ENCODE data around the gene ATF4.

Gene ATF4

DNA sequence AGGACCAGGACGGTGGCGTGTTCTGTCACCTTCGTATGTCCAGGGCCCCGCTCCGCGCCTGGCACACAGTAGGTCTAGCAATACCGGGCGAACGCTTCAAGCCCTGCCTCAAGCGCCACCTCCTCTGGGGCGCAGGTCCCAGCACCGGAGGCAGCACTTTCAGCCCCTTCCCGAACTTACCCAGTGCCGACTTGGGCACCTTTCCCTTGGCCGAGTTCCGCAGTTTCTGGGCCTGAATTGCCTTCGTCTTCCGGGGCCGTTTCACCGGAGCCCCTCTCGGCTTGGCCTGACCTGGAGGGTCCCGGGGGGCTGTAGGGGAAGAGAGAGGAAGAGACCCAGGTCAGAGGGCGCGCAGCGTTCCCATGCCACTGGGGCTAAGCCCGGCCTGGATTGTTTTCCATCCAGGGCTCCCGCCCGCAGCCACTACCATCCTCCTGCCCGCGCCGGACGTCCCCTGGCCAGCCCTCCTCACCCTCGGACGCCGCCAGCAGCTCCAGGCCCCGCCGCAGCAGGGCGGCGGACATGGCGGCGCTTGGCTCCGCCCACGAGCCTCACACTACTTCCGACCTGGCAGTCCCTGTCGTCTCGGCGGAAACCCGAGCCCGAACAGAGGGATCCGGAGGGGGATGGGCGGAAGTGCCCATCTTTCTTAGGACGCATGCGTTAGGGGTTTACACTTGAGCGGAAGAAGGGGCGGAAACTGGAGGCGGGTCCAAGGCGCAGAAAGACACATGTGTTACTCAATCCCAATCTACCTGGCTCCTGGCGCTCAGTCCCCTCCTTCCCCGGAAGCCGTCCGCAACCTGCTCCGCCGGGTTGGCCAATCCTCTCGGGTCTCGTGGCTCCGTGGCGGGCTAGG, 12.1 kb downstream of the ATF4 start, which contains the start of gene RPS19BP1:
Gene RPS19BP1, minus strand, starts transcription at position 534 of the 859 bp plus-strand sequence. Its CDS starts 10 bp downstream, at position 524.
- TF ChIP-seq, protein P1, sequence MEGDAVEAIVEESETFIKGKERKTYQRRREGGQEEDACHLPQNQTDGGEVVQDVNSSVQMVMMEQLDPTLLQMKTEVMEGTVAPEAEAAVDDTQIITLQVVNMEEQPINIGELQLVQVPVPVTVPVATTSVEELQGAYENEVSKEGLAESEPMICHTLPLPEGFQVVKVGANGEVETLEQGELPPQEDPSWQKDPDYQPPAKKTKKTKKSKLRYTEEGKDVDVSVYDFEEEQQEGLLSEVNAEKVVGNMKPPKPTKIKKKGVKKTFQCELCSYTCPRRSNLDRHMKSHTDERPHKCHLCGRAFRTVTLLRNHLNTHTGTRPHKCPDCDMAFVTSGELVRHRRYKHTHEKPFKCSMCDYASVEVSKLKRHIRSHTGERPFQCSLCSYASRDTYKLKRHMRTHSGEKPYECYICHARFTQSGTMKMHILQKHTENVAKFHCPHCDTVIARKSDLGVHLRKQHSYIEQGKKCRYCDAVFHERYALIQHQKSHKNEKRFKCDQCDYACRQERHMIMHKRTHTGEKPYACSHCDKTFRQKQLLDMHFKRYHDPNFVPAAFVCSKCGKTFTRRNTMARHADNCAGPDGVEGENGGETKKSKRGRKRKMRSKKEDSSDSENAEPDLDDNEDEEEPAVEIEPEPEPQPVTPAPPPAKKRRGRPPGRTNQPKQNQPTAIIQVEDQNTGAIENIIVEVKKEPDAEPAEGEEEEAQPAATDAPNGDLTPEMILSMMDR (IDR thresholded peaks at IDR 0.05; ENCODE audit: extremely low read depth, missing control alignments), result no peak
- DNase-seq (ENCODE audit: low spot score), result peak; percentile 97

DNA sequence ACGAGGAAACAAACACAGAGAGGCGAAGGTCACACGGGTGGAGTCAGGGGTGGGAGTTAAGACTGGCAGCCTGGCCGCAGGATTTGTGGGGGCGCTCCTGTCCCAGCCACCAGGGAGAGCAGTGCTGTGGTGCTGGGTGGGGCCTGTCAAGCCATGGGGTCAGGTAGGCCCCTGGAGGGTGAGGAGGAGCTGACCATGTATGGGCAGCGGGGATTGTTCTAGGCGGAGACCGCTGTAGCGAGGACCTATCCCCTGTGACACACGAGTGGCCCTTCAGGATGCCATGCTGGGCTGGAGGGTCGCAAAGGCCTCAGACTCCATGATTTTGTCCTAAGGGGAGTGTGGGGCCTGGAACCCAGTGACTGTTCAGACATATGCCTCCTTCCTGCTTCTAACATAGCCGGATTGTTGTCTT, 13.7 kb downstream of the ATF4 start:
- no peak for DNase-seq (ENCODE audit: low spot score)
- TF ChIP-seq, protein P1 (IDR thresholded peaks at IDR 0.05; ENCODE audit: extremely low read depth, missing control alignments), result no peak

DNA sequence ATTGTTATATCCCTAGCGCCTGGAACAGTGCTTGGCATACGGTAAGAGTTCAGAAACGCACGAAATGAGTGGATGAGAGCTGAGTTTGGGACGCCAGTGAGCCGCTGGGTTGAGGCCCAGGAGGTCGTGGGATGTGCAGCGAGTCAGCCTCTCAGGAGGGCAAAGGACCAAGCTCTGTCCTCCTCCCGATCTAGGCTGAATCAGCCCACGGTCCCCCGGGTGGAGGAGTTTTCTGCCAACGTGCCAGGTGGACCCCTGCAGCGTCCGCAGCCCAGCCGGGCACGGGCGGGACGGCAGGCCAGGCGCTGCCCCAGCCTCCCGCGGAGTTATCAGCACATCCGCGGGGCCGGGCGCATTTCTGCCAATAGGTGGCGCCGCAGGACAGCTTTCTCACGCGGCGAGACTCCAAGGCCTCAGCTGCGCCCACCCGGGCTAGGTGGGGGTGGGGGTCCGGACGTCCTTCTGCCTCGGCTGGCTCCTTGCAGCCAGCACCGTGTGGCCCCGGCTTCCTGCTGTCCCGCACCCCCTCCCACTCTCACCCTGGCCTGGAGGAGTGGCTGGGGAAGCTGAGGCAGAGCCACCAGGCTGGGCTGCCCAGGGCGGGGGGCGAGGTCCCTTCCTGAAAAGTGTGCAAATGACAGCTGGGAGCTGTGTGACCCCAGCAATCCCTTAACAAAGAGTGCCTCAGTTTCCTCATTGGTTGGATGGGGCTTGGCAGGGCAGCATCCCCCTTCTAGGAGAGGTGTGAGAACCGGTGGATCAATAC, 14.4 kb downstream of the ATF4 start:
- DNase-seq (ENCODE audit: low spot score), result peak; percentile 77
- TF ChIP-seq, protein P1 (IDR thresholded peaks at IDR 0.05; ENCODE audit: extremely low read depth, missing control alignments), result peak; percentile 91

DNA sequence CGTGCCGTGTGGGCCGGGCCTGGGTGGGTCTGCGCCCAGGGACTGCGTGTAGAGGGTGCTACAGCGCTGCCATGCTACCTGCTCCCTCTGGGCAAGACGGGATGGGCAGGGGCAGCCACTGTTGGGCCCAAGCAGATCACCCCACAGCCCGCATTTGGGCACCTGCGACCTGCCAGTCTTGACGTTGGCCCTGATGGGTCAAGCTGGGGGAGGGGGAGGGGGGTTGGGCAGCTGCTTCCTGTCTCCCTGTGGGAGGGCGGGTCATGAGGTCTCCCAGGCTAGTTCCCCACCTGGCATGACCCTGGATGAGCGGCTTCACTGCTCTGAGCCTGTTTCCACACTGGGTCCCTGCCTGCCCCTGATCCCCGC, 15.0 kb downstream of the ATF4 start:
- TF ChIP-seq, protein P1 (IDR thresholded peaks at IDR 0.05; ENCODE audit: extremely low read depth, missing control alignments), result no peak
- no peak for DNase-seq (ENCODE audit: low spot score)

DNA sequence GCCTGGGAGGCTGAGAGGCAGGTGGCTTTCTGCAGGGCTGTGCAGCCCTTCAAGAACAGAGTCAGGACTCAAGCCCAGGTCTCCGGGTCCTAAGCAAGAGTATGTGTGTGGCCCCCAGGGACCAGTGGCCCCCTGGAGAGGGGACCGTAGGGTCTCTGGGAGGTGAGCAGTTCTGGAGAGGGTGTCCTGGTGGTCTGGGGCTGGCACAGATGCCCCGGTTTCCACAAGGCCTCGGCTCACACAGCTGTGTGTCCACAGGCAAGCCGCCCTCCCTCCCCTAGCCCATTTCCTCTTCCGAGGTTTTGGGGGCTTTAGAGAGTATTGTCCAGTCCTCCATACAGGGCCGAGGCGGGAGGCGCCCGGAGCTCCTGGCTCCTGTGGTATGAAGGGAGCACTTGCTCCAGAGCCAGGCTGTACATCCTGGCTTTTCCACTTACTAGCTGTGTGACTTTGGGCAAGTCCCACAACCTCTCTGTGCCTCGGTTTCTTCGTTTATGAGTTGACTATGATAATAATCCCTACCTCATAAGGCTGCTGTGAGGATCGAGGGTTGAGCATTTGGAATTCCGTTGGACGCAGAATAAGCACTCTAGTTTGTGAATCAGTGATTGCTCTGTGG, 15.6 kb downstream of the ATF4 start:
- TF ChIP-seq, protein P1 (IDR thresholded peaks at IDR 0.05; ENCODE audit: extremely low read depth, missing control alignments), result no peak
- DNase-seq (ENCODE audit: low spot score), result no peak

DNA sequence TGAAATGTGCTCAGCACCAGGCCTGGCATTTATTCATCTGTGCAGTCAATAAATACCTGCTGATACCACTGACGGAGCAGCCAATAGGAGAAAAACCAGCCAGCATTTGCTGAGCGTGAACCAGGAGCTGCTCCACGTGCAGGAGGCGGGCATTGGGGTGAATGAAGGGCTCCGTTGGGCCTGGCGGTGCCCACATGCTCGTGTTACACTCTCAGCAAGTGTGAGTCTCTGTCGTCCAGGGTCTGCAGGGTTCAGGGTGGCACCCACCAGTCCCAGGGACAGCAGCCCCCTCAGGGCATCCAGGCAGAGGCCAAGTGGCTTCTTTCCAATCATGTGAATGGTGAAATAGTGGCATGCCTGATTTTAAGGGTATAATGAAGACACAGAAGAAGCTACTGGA, 16.3 kb downstream of the ATF4 start:
- TF ChIP-seq, protein P1 (IDR thresholded peaks at IDR 0.05; ENCODE audit: extremely low read depth, missing control alignments), result no peak

More for the DNA sequence above, 16.3 kb downstream of the ATF4 start:
- DNase-seq (ENCODE audit: low spot score), result no peak
